DMS153 treated with DMSO at 0.1 percent for 48 hours (cell line): ENCODE results near the gene SPON1.
"Not testable (repeated sequence)": the region's sequence is repeated elsewhere in the genome, so short reads cannot be mapped to it uniquely, and the experiment has no call there.

Source experiments
- DNase-seq: peaks from one replicate; lab custom pipeline; 2025; ENCODE audit not compliant: unreplicated experiment; lab: John Stamatoyannopoulos, UW

SPON1 gene

GRCh38 chr11:14266622-14267021 lies 304.1 kb downstream of the SPON1 start:
- DNase-seq: no peak

- no peak for DNase-seq
Observed at GRCh38 chr11:14267861-14268635, 305.5 kb downstream of the SPON1 start.

GRCh38 chr11:14269692-14270573 lies 307.4 kb downstream of the SPON1 start:
- no peak for DNase-seq

- no peak for DNase-seq
Observed at GRCh38 chr11:14270690-14271542, 308.4 kb downstream of the SPON1 start.

GRCh38 chr11:14273895-14274294 lies 311.4 kb downstream of the SPON1 start:
- no peak for DNase-seq

- no peak for DNase-seq
Observed at GRCh38 chr11:14275076-14275475, 312.6 kb downstream of the SPON1 start.

- not testable (repeated sequence) for DNase-seq
Observed at GRCh38 chr11:14278869-14279268, 316.3 kb downstream of the SPON1 start.

- DNase-seq: no peak
Observed at GRCh38 chr11:14288189-14288935, 325.8 kb downstream of the SPON1 start.

GRCh38 chr11:14290422-14290821 lies 327.9 kb downstream of the SPON1 start:
- DNase-seq: no peak

GRCh38 chr11:14299921-14300320 lies 337.4 kb downstream of the SPON1 start:
- no peak for DNase-seq

- peak; percentile 50 for DNase-seq
Observed at GRCh38 chr11:14300661-14301304, 338.3 kb downstream of the SPON1 start.

- DNase-seq: no peak
Observed at GRCh38 chr11:14304601-14305000, 342.1 kb downstream of the SPON1 start.

- no peak for DNase-seq
Observed at GRCh38 chr11:14305649-14306048, 343.1 kb downstream of the SPON1 start.

GRCh38 chr11:14306481-14306880 lies 344.0 kb downstream of the SPON1 start:
- DNase-seq: no peak

- peak; percentile 5 for DNase-seq
Observed at GRCh38 chr11:14308114-14308896, 345.8 kb downstream of the SPON1 start.

- no peak for DNase-seq
Observed at GRCh38 chr11:14308897-14309387, 346.4 kb downstream of the SPON1 start.

- no peak for DNase-seq
Observed at GRCh38 chr11:14309425-14310192, 347.1 kb downstream of the SPON1 start.

- no peak for DNase-seq
Observed at GRCh38 chr11:14310679-14311078, 348.2 kb downstream of the SPON1 start.
